ENCODE results near the gene ELOVL3. TPM values are rescaled to one million over a fixed set of nuclear protein-coding genes. Genes with fewer than 3 reads are reported as not detected.

Gene ELOVL3
- total RNA-seq, 1 experiment from 2014 or later = not detected

DNA sequence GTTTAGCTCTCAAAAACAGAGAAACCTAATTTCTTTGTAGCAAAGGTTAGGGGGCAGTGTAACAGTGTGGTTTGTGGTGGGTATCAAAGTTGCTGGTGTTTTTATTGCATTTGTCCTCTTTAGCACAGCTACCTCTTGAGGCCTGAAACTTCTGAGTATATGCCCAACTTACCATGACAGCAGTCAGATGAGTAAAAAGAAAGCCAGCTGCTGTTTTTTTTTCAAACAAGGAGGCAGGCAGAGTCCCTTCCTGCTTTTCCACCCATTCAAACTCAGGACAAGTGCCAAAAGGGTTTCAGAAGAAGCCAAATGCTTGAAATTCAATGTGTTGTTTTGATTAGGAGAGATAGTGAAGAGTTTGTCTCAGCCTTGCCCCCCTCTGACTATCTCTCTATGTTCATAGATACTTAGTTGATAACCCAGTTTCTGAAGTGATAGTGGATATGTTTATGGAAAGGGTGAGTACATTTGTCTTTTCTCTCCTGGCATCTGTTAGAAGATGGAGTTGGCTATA is 42.3 kb downstream of the ELOVL3 start:
- H3K9me3 ChIP-seq (ENCODE audit: low read length) = no peaks in the 10 kb centered on the region
- no peaks in the 10 kb centered on the region for H4K20me1 ChIP-seq (ENCODE audit: insufficient read depth, low read depth, low read length)
- no peak overlapping the region for H3K4me3 ChIP-seq (ENCODE audit: low read length)
- no peak overlapping the region for H3K9ac ChIP-seq (ENCODE audit: low read length)
- no peaks in the 10 kb centered on the region for H3K36me3 ChIP-seq (ENCODE audit: insufficient read depth, low read length)
- H3K4me2 ChIP-seq (ENCODE audit: low read depth, low read length, poor library complexity, severe bottlenecking) = no peak overlapping the region
- no peaks in the 10 kb centered on the region for H3K27me3 ChIP-seq (ENCODE audit: low read length)
- peaks cover 24% of the 10 kb centered on the region for H3K4me1 ChIP-seq (ENCODE audit: low read length)
- H2AFZ ChIP-seq (ENCODE audit: low read length) = no peak overlapping the region
- peaks cover 45% of the 10 kb centered on the region for H3K79me2 ChIP-seq (ENCODE audit: low read length)
- no peaks in the 10 kb centered on the region for H3K9me2 ChIP-seq (replicated peaks; ENCODE audit: insufficient read depth, low read length)
- peak overlapping the region; percentile 11; the same call in 1 of the 2 replicates for H3K27ac ChIP-seq (ENCODE audit: low read length)
- no peak for DNase-seq

GRCh38 chr10:102269017-102269416 is 42.9 kb downstream of the ELOVL3 start:
- no peaks in the 10 kb centered on the region for H4K20me1 ChIP-seq (ENCODE audit: insufficient read depth, low read depth, low read length)
- H3K36me3 ChIP-seq (ENCODE audit: insufficient read depth, low read length) = no peaks in the 10 kb centered on the region
- H3K79me2 ChIP-seq (ENCODE audit: low read length) = peaks cover 43% of the 10 kb centered on the region

GRCh38 chr10:102274062-102274461 is 48.0 kb downstream of the ELOVL3 start:
- Histone ChIP-seq H3K9me2 (replicated peaks; ENCODE audit: insufficient read depth, low read length) (no peaks in the 10 kb centered on the region), H2AFZ (ENCODE audit: low read length) (no peak overlapping the region), H3K27ac (ENCODE audit: low read length) (no peak overlapping the region), H3K4me3 (ENCODE audit: low read length) (no peak overlapping the region), H3K9ac (ENCODE audit: low read length) (no peak overlapping the region), H3K4me2 (ENCODE audit: low read depth, low read length, poor library complexity, severe bottlenecking) (no peak overlapping the region), H3K36me3 (ENCODE audit: insufficient read depth, low read length) (no peaks in the 10 kb centered on the region), H3K9me3 (ENCODE audit: low read length) (no peaks in the 10 kb centered on the region), H4K20me1 (ENCODE audit: insufficient read depth, low read depth, low read length) (no peaks in the 10 kb centered on the region), H3K79me2 (ENCODE audit: low read length) (peaks cover 25% of the 10 kb centered on the region), H3K4me1 (ENCODE audit: low read length) (no peaks in the 10 kb centered on the region), H3K27me3 (ENCODE audit: low read length) (no peaks in the 10 kb centered on the region)
- DNase-seq = no peak

More at GRCh38 chr10:102269017-102269416, 42.9 kb downstream of the ELOVL3 start:
- no peaks in the 10 kb centered on the region for H3K9me2 ChIP-seq (replicated peaks; ENCODE audit: insufficient read depth, low read length)
- H3K27me3 ChIP-seq (ENCODE audit: low read length) = no peaks in the 10 kb centered on the region
- no peak overlapping the region for H3K4me2 ChIP-seq (ENCODE audit: low read depth, low read length, poor library complexity, severe bottlenecking)
- peaks cover 18% of the 10 kb centered on the region for H3K4me1 ChIP-seq (ENCODE audit: low read length)
- no peak overlapping the region for H2AFZ ChIP-seq (ENCODE audit: low read length)
- H3K27ac ChIP-seq (ENCODE audit: low read length) = no peak overlapping the region
- H3K4me3 ChIP-seq (ENCODE audit: low read length) = no peak overlapping the region
- no peaks in the 10 kb centered on the region for H3K9me3 ChIP-seq (ENCODE audit: low read length)
- DNase-seq = no peak
- no peak overlapping the region for H3K9ac ChIP-seq (ENCODE audit: low read length)

DNA sequence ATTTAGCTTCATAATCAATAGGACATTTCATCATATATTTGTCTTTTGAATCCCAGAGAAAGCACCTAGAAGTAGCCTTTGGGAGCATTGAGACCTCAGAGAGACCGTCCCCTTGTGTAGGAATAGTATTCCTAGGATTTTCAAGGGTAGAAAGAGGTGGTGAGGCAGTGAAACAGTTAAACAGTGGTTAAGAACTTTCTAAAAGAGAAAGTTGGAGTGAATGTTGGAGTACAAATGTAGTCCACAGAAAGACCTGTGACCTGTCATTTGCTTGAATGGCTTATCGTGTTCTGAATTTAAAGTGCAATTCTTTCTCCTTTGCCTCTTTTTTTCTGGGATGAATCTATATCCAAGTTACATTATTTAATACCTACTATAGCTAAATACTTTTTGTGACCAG is 49.2 kb downstream of the ELOVL3 start:
- Histone ChIP-seq H3K36me3 (ENCODE audit: insufficient read depth, low read length) (no peaks in the 10 kb centered on the region), H3K79me2 (ENCODE audit: low read length) (peaks cover 25% of the 10 kb centered on the region), H3K4me2 (ENCODE audit: low read depth, low read length, poor library complexity, severe bottlenecking) (no peak overlapping the region), H3K9me2 (replicated peaks; ENCODE audit: insufficient read depth, low read length) (no peaks in the 10 kb centered on the region), H3K9me3 (ENCODE audit: low read length) (no peaks in the 10 kb centered on the region), H3K27me3 (ENCODE audit: low read length) (no peaks in the 10 kb centered on the region), H3K4me3 (ENCODE audit: low read length) (no peak overlapping the region), H2AFZ (ENCODE audit: low read length) (no peak overlapping the region), H3K4me1 (ENCODE audit: low read length) (peaks cover 5% of the 10 kb centered on the region), H4K20me1 (ENCODE audit: insufficient read depth, low read depth, low read length) (no peaks in the 10 kb centered on the region), H3K9ac (ENCODE audit: low read length) (no peak overlapping the region), H3K27ac (ENCODE audit: low read length) (no peak overlapping the region)
- DNase-seq = no peak

DNA sequence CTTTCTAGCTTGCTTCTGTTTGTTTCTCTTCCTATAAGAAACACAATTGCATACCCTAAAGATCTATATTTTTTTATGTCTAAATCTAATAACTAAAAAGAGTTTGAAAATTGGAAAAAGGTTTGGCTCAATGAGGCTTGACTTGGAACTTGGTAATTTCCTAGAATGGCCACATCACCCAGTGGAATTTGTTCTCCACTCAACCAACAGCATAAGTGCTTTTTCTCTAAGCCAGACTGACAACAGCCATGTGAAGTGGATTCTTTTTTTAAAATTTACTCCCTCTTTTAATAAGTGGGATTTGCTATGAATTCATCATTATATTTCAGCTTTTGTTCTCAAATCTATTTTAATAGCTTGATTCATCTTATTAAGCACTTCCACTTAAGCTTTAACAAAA is 53.0 kb downstream of the ELOVL3 start:
- no peak overlapping the region for H2AFZ ChIP-seq (ENCODE audit: low read length)
- no peaks in the 10 kb centered on the region for H3K9me3 ChIP-seq (ENCODE audit: low read length)
- no peaks in the 10 kb centered on the region for H3K36me3 ChIP-seq (ENCODE audit: insufficient read depth, low read length)
- no peak for DNase-seq
- no peaks in the 10 kb centered on the region for H4K20me1 ChIP-seq (ENCODE audit: insufficient read depth, low read depth, low read length)
- H3K79me2 ChIP-seq (ENCODE audit: low read length) = peaks cover 24% of the 10 kb centered on the region
- peaks cover 14% of the 10 kb centered on the region for H3K4me1 ChIP-seq (ENCODE audit: low read length)
- no peak overlapping the region for H3K27ac ChIP-seq (ENCODE audit: low read length)
- no peak overlapping the region for H3K4me3 ChIP-seq (ENCODE audit: low read length)
- no peaks in the 10 kb centered on the region for H3K27me3 ChIP-seq (ENCODE audit: low read length)
- no peaks in the 10 kb centered on the region for H3K9me2 ChIP-seq (replicated peaks; ENCODE audit: insufficient read depth, low read length)
- H3K4me2 ChIP-seq (ENCODE audit: low read depth, low read length, poor library complexity, severe bottlenecking) = no peak overlapping the region
- H3K9ac ChIP-seq (ENCODE audit: low read length) = no peak overlapping the region

Other genes with a start within 250 kb of the ELOVL3 start
- gene ARMH3, start 170.1 kb upstream of the ELOVL3 start, total RNA-seq (2014; rRNA removed; shearing (Covaris generic); ENCODE audit: low replicate concordance) = 3.7 and 4.1 TPM in 2 replicates
- 7.1 and 19.4 TPM in 2 replicates for gene HPS6, start 160.9 kb upstream of the ELOVL3 start, total RNA-seq (2014; rRNA removed; shearing (Covaris generic); ENCODE audit: low replicate concordance)
- gene LDB1, start 105.9 kb upstream of the ELOVL3 start, total RNA-seq (2014; rRNA removed; shearing (Covaris generic); ENCODE audit: low replicate concordance) = 24.7 and 34.5 TPM in 2 replicates
- 8.6 and 10.2 TPM in 2 replicates for gene PPRC1, start 93.3 kb upstream of the ELOVL3 start, total RNA-seq (2014; rRNA removed; shearing (Covaris generic); ENCODE audit: low replicate concordance)
- gene NOLC1, start 73.9 kb upstream of the ELOVL3 start, total RNA-seq (2014; rRNA removed; shearing (Covaris generic); ENCODE audit: low replicate concordance) = 22.6 and 37.6 TPM in 2 replicates
- not detected in 2 replicates for gene PITX3, start 15.2 kb downstream of the ELOVL3 start, total RNA-seq (2014; rRNA removed; shearing (Covaris generic); ENCODE audit: low replicate concordance)
- 7.6 and 12.5 TPM in 2 replicates for gene GBF1, start 19.2 kb downstream of the ELOVL3 start, total RNA-seq (2014; rRNA removed; shearing (Covaris generic); ENCODE audit: low replicate concordance)
- gene NFKB2, start 169.4 kb downstream of the ELOVL3 start, total RNA-seq (2014; rRNA removed; shearing (Covaris generic); ENCODE audit: low replicate concordance) = 3.1 and 7.4 TPM in 2 replicates
- 0.19 and 0.61 TPM in 2 replicates for gene PSD, start 192.5 kb downstream of the ELOVL3 start, total RNA-seq (2014; rRNA removed; shearing (Covaris generic); ENCODE audit: low replicate concordance)
- gene FBXL15, start 194.5 kb downstream of the ELOVL3 start, total RNA-seq (2014; rRNA removed; shearing (Covaris generic); ENCODE audit: low replicate concordance) = 2.4 and 3.6 TPM in 2 replicates
- 27.1 and 34.1 TPM in 2 replicates for gene CUEDC2, start 206.3 kb downstream of the ELOVL3 start, total RNA-seq (2014; rRNA removed; shearing (Covaris generic); ENCODE audit: low replicate concordance)
- 0.78 TPM in 1 of 2 replicates, not detected in the other for gene C10orf95, start 225.2 kb downstream of the ELOVL3 start, total RNA-seq (2014; rRNA removed; shearing (Covaris generic); ENCODE audit: low replicate concordance)

Data from Karpas-422 (cell line).